ENCODE measurements around the gene AFDN. TPM values are rescaled to one million over a fixed set of nuclear protein-coding genes. Genes with fewer than 3 reads are reported as not detected.

AFDN gene
- polyA plus RNA-seq, 1 of the 3 experiments (the other 2 are of a cell fraction): 25.1 TPM

GRCh38 chr6:167831281-167831828 is 4.6 kb downstream of the AFDN start:
- H3K4me3 ChIP-seq (ENCODE audit: low read depth in 2 of 2, low read length in 1 of 2): no peak overlapping the region
- POLR2A ChIA-PET: interaction anchor here (0.6 to 0.7 kb wide), 2 partner anchors 76 to 904 kb away, joined by 3 to 8 read pairs; no protein-coding TSS in a partner anchor
- H3K4me2 ChIP-seq: no peak overlapping the region
- H3K36me3 ChIP-seq (replicated peaks in 1 of 2; ENCODE audit: control insufficient read depth in 1 of 2, insufficient read depth in 2 of 2, low read length in 1 of 2): no peaks in the 10 kb centered on the region
- no peaks in the 10 kb centered on the region for H3K9me3 ChIP-seq
- H2AFZ ChIP-seq (ENCODE audit: low read depth): no peak overlapping the region
- H3K79me2 ChIP-seq (ENCODE audit: insufficient read depth): peaks cover 86% of the 10 kb centered on the region
- TF ChIP-seq REST (IDR thresholded peaks at IDR 0.05; ENCODE audit: low read depth, low read length) (no peak), FOSL2 (IDR thresholded peaks at IDR 0.05; ENCODE audit: borderline replicate concordance, low read depth) (0 out of 2 replicates have a peak, but pooled peaks have one; percentile 17), FOXJ3 (CRISPR knock-in tag; IDR thresholded peaks at IDR 0.05) (no peak), ELF1 (IDR thresholded peaks at IDR 0.05) (no peak), YY1 (IDR thresholded peaks at IDR 0.05; ENCODE audit: low read depth) (no peak), MXI1 (IDR thresholded peaks at IDR 0.05; ENCODE audit: low read depth, low read length) (no peak), RFX5 (IDR thresholded peaks at IDR 0.05; ENCODE audit: low read length) (no peak), TCF12 (IDR thresholded peaks at IDR 0.05) (no peak)
- H3K27ac ChIP-seq (ENCODE audit: low read depth in 2 of 2, low read length in 1 of 2): no peak overlapping the region
- no peaks in the 10 kb centered on the region for H3K9me2 ChIP-seq
- CTCF ChIA-PET: no interaction called here
- H3K9ac ChIP-seq: no peak overlapping the region
- no peaks in the 10 kb centered on the region for H3K27me3 ChIP-seq (ENCODE audit: insufficient read depth)
- 63% methylated on average over 3 of the region's 3 CpGs for WGBS (ENCODE audit: low lambda C conversion rate)
- peaks cover 6% of the 10 kb centered on the region for H3F3A ChIP-seq (replicated peaks; ENCODE audit: insufficient read depth)
- H3K4me1 ChIP-seq (ENCODE audit: control insufficient read depth in 1 of 2, insufficient read depth in 2 of 2, low read depth in 1 of 2, low read length in 1 of 2): peaks cover 9 to 12% of the 10 kb centered on the region in 2 experiments; a peak in 3 of 4 replicates
- DNase-seq: no peak
- peaks cover 81% of the 10 kb centered on the region for H4K20me1 ChIP-seq (ENCODE audit: insufficient read depth)

- 94% methylated on average over 4 of the region's 4 CpGs for WGBS (ENCODE audit: low lambda C conversion rate)
- H3K36me3 ChIP-seq (replicated peaks in 1 of 2; ENCODE audit: control insufficient read depth in 1 of 2, insufficient read depth in 2 of 2, low read length in 1 of 2): no peaks in the 10 kb centered on the region
Measured at GRCh38 chr6:167832497-167833395, 6.0 kb downstream of the AFDN start.

More at GRCh38 chr6:167832497-167833395, 6.0 kb downstream of the AFDN start:
- Histone ChIP-seq H3K9ac (no peak overlapping the region), H3K79me2 (ENCODE audit: insufficient read depth) (peaks cover 97% of the 10 kb centered on the region), H3F3A (replicated peaks; ENCODE audit: insufficient read depth) (peaks cover 6% of the 10 kb centered on the region), H3K9me3 (no peaks in the 10 kb centered on the region), H2AFZ (ENCODE audit: low read depth) (no peak overlapping the region), H3K4me1 (ENCODE audit: control insufficient read depth in 1 of 2, insufficient read depth in 2 of 2, low read depth in 1 of 2, low read length in 1 of 2) (peaks cover 9 to 12% of the 10 kb centered on the region in 2 experiments; a peak in 3 of 4 replicates), H4K20me1 (ENCODE audit: insufficient read depth) (peaks cover 83% of the 10 kb centered on the region), H3K4me3 (ENCODE audit: low read depth in 2 of 2, low read length in 1 of 2) (no peak overlapping the region), H3K9me2 (no peaks in the 10 kb centered on the region), H3K27me3 (ENCODE audit: insufficient read depth) (no peaks in the 10 kb centered on the region), H3K27ac (ENCODE audit: low read depth in 2 of 2, low read length in 1 of 2) (no peak overlapping the region), H3K4me2 (no peak overlapping the region)
- no peak for DNase-seq
- ChIA-PET CTCF (no interaction called here), POLR2A (no interaction called here)
- no peak for TF ChIP-seq RCOR1 (IDR thresholded peaks at IDR 0.05; ENCODE audit: low read length)
